A673 (cell line): Measurements from ENCODE around the gene DCLRE1C.

ENCODE experiments used
- EZH2 ChIP-seq: fragments of 200-600 bp; sonication (generic); IDR thresholded peaks from 2 replicates; pipeline ENCODE4 v1.6.1; 2017; ENCODE audit warnings: borderline replicate concordance, low read depth, mild to moderate bottlenecking, mixed read lengths, antibody characterized with exemption, low read length; ENCODE audit not compliant: poor library complexity, severe bottlenecking
- TF ChIP-seq, protein P1 (sequence below): fragments of 300-800, 200-600 bp; sonication (generic); conservative IDR thresholded peaks from 2 replicates; pipeline ENCODE4 v1.5.1; 2017; ENCODE audit warnings: low read depth, mild to moderate bottlenecking, antibody characterized with exemption, low read length, moderate library complexity, mixed read lengths

DNA sequence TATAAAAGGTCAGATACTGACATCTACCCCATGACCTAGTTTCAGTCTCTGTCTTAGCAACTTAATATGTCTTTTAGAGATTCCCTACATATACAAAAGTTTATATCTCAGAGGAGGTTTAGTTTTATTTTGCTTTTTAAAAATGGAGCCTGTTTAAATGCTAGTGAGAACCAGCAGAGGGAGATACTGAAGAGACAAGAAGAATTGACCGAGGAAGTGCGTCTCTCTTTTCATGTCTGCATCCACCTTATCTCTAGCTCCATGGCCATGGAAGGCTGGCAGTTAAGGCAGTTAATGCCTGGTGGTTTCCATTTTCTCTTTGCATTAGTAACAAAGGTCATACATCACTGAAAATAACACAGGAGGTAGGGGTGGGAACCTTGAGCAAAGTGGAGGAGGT is 64.6 kb downstream of the DCLRE1C start:
- TF ChIP-seq, protein P1, sequence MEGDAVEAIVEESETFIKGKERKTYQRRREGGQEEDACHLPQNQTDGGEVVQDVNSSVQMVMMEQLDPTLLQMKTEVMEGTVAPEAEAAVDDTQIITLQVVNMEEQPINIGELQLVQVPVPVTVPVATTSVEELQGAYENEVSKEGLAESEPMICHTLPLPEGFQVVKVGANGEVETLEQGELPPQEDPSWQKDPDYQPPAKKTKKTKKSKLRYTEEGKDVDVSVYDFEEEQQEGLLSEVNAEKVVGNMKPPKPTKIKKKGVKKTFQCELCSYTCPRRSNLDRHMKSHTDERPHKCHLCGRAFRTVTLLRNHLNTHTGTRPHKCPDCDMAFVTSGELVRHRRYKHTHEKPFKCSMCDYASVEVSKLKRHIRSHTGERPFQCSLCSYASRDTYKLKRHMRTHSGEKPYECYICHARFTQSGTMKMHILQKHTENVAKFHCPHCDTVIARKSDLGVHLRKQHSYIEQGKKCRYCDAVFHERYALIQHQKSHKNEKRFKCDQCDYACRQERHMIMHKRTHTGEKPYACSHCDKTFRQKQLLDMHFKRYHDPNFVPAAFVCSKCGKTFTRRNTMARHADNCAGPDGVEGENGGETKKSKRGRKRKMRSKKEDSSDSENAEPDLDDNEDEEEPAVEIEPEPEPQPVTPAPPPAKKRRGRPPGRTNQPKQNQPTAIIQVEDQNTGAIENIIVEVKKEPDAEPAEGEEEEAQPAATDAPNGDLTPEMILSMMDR = peak; percentile 42; the same call in 1 of the 2 replicates
- TF ChIP-seq EZH2 = no peak
